HG03342 (cell line): ENCODE measurements around the gene GGTLC2.
"Not testable (repeated sequence)": the region's sequence is repeated elsewhere in the genome, so short reads cannot be mapped to it uniquely, and the experiment has no call there.

Source experiments
- ATAC-seq: cut with Tn5 transposase; IDR thresholded peaks from one replicate; pipeline ENCODE4 v1.9.1; 2021; ENCODE audit warnings: mild to moderate bottlenecking, moderate library complexity; ENCODE audit not compliant: unreplicated experiment

Gene GGTLC2

DNA sequence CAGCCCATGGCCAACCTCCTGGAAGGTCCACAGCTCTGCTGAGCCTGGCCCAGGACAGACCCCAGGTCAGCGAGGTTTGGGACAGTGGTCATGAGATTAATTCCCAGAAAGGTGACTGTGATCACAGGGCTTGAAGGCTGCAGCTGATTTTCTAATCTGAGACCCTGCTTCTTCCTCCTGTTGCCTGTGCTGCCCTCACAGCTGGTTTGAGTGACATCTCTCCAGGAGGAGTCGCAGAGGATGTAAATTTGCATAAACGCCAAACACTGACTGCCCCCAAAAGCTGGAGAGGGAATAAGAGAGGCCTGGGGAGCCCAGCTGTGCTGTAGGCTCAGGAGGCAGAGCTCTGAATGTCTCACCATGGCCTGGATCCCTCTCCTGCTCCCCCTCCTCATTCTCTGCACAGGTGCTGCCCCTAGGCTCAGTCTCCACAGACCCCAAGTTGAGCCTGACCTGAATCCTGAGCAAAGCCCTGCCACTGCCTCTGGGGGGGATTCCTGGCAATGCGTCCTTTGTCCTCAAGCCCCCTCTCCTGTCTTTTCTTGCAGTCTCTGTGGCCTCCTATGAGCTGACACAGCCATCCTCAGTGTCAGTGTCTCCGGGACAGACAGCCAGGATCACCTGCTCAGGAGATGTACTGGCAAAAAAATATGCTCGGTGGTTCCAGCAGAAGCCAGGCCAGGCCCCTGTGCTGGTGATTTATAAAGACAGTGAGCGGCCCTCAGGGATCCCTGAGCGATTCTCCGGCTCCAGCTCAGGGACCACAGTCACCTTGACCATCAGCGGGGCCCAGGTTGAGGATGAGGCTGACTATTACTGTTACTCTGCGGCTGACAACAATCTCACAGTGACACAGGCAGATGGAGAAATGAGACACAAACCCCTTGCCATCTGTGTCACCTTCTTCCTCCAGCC lies 23.8 kb downstream of the GGTLC2 start:
- no peak for ATAC-seq

DNA sequence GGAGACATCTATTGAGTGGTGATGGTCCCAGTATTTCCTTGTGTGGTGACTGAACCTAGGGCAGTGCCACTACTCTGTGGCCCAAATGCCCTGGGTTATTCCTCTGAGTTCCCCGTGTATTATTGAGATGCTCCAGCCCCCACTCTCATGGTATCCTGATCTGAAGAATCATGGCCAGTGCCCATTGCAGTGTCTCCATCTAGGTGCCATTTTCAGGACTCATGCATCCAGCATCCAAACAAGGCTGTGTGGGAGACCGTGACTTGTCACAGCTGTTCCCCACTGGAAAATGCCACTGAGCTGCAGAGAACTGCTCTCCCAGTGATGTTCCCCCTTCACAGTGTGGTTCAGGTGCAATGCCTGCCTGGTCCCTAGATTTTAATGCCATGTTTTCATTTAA lies 24.7 kb downstream of the GGTLC2 start:
- no peak for ATAC-seq

GRCh38 chr22:22670076-22670795 lies 25.8 kb downstream of the GGTLC2 start:
- no peak for ATAC-seq

DNA sequence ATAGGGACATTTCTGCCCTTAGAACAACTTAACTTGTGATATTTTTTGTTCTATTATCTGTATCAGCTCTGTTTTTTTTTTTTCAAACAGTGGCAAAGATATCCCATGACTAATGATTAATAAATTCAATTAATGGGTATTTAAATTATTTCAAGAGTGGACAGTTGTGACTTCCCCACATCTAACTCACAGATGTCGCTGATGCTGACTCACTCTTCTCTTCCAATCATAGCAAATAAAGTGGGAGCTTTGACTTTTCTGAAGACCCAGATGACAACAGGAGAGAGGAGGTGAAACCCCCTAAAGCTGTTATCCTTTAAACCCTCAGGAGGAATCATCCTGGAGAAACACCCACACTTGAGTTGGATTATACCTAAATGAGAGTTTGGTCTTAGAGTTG lies 27.1 kb downstream of the GGTLC2 start:
- ATAC-seq: no peak

GRCh38 chr22:22673099-22673498 lies 28.7 kb downstream of the GGTLC2 start:
- no peak for ATAC-seq

- no peak for ATAC-seq
Measured at GRCh38 chr22:22673628-22674027, 29.2 kb downstream of the GGTLC2 start.

DNA sequence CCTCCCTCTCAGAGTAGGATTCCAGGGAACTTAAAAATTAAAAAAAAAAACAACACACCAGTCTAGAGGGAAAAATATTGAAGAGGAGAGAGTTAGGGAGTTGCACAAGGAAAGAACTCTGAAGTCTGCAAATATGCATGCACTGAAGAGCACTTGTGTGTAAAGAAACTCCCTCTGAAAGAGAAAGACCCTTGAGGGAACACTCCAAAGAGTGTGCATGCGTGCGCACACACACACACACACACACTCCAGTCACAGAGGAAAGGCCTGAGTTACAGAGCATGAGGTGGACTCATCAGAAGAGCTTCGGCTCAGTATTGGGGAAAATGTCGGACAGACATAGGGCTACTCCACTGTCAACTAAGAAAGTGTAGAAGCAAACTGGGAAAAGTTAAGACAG lies 30.1 kb downstream of the GGTLC2 start:
- no peak for ATAC-seq

DNA sequence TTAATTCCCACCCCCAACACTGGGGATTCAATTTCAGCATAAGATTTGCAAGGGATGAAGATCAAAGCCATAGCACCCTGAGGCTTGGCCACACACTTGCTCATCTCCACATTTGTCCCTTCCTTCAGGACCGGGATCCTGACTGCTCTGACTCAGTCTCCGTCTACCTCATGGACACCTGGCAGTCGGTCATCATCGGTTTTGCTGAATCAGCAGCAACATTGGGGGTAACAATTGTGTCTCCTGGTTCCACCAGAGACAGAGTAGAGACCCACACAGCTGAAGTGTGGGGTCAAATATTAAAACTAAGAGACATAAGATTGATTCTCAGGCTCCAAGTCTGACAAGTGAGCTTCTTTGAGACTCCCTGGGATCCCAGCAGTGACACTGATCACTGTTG lies 34.6 kb downstream of the GGTLC2 start:
- no peak for ATAC-seq

DNA sequence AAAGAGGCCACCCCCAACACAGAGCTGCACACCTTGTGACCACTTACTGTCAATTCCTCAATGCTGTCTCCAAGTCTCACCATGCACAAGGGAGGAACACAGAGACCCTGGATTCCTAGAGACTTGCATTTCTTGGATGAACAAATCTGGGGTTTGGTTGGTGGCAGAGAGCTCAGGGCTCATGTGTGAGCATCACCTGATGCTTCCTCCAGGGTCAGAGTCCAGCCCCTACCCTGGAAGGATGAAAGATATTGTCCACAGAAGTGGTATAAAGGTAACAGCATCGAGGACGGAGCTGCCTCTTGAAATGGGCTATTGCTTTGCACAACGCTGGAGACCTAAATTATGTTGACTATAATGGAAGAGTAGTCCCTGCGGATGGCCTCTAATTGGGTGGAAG lies 36.0 kb downstream of the GGTLC2 start:
- ATAC-seq: no peak

DNA sequence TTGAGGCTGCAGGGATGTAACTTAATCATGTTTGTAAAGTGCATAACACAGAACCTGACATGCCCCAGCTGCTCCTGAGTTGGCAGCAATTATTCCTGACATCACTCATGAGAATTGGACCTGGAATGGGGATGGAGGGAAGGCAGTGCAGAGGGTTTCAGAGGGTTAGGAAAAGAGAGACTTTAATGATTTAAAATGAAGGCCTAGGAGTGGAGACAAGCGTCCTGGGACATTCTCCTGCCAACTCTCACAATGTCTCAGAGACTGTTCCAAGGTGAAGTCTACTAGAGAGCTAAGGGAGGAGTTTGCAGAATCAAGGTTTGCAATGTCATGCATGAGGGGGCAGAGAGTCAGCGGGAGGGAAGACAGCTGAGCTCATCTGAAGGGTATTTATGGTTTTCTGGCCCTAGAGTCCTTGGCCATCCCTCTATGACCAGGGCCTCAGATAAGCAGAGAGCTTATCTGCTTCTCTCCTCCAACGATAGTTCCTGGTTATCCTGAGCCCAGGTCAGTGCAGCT lies 36.9 kb downstream of the GGTLC2 start:
- ATAC-seq: no peak

GRCh38 chr22:22682196-22682595 lies 37.8 kb downstream of the GGTLC2 start:
- ATAC-seq: no peak

DNA sequence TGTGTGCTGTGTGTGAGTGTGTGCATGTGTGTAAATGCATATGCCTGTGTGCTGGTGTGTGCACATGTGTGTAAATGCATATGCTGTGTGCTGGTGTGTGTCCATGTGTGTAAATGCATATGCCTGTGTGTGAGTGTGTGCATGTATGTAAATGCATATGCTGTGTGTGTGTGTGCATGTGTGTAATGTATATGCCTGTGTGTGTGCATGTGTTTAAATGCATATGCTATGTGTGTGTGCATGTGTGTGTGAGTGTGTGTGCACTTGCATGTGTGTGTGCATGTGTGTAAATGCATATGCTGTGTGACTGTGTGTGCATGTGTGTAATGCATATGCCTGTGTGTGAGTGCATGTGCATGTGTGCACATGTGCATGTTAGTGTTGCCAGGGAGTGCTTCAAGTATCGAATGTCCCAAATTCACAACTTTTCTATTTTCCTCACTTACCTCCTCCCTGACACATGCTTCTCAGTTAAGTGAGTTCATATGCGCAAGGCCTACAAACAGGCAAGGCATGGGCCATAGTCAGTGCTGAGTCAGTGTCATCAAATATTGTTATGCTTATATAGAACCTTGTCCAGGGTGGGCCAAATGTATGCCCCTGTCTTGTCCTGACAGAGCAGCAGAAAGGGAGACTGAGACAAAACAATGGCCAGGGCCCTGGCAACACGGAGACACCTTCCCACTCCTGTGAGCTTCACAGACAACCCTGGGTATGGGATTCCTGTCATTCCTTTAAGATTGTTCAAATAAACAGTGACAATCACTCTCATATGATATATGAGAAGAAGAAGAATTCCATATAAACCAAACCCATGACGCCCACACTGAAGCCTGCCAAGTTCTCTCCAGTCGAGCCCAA lies 38.6 kb downstream of the GGTLC2 start:
- ATAC-seq: no peak

GRCh38 chr22:22683668-22684361 lies 39.4 kb downstream of the GGTLC2 start:
- ATAC-seq: no peak

GRCh38 chr22:22684580-22685561 lies 40.5 kb downstream of the GGTLC2 start:
- no peak for ATAC-seq

DNA sequence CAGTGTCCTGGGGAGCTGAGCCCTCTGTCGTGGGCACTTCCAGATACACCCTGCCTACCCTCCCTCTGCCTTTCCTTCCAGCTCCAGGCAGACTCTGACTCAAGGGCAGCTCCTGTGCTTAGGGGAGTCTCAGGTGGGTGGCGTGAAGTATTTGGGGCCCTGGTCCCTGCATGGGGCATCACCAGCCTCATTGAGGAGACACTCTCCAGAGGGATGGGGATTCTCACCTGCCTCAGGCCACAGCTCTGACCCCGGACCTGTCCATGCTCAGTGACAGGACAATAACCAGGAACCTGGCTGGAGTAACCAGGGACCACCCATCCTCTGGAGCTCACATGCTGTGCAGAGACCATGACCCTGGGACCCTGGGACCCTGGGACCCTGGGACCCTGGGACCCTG lies 41.2 kb downstream of the GGTLC2 start:
- ATAC-seq: no peak

GRCh38 chr22:22686202-22687115 lies 42.0 kb downstream of the GGTLC2 start:
- not testable (repeated sequence) for ATAC-seq

DNA sequence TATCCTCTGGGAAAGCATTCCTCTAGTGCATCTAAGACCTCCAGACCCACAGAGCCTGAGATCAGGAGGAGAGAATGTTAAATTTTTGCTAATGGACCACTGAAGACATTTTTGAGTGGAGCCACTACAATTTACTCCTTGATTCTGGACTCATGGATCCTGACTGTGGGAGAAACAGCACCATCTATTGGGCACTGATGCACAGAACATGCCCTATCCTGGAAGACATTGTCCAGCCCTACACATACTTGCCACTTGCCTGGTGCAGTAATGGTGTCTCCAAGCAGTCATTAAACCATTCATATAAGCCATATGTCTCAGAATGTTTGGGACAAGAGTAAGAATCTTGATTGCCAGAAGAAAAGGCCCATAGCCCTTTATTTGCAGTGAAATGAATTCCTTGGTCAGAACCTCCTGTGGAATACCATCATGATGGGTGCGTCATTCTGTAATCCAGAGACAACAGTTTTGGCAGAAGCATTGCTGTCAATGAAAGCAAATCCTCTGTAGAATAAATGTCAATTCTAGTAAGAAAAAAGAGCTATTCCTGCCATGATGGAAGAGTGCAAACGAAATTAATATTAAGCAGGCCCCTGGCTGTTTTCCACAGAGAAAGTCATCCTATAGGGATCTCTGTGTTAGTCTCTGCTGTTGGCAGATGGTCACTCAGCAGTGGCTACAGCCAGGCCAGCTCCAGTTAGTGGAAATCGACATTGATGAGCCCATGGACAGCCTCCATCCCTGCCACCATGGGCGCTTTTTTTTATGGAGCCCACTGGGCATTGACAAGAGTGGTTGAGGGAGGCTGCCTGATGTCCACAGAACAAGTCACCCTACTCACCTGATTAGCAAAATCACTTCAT lies 43.5 kb downstream of the GGTLC2 start:
- no peak for ATAC-seq
